ENCODE measurements around the gene P2RX6. TPM values are rescaled to one million over a fixed set of nuclear protein-coding genes. Genes with fewer than 3 reads are reported as not detected.

P2RX6 gene
- total and polyA plus RNA-seq, 2 of the 4 experiments (the other 2 are of a cell fraction) = 0.90 to 1.6 TPM

- H3K4me2 ChIP-seq (ENCODE audit: low read depth, low read length) = no peak overlapping the region
Measured at GRCh38 chr22:20980523-20980922, 34.4 kb upstream of the P2RX6 start.

More at GRCh38 chr22:20980523-20980922, 34.4 kb upstream of the P2RX6 start:
- Histone ChIP-seq H2AK9ac (replicated peaks; ENCODE audit: low read depth, low read length, poor library complexity) (no peak overlapping the region), H3K4me3 (ENCODE audit: insufficient read depth, low read depth, low read length) (no peak overlapping the region), H3K23ac (ENCODE audit: low read depth, low read length) (0 out of 2 replicates have a peak overlapping the region, but pooled peaks have one; percentile 1), H3K27ac (ENCODE audit: insufficient read depth, low read length) (no peak overlapping the region), H3K4ac (ENCODE audit: low read depth, low read length) (no peak overlapping the region), H3K14ac (replicated peaks; ENCODE audit: low read depth, low read length) (no peak overlapping the region), H3K9me3 (ENCODE audit: control insufficient read depth, insufficient read depth, low read length) (peaks cover 10% of the 10 kb centered on the region), H3K79me1 (ENCODE audit: low read depth in 1 of 2, low read length in 2 of 2) (peaks cover 25 to 40% of the 10 kb centered on the region in 2 experiments), H2AFZ (replicated peaks; ENCODE audit: low read length, poor library complexity) (no peak overlapping the region), H2BK5ac (ENCODE audit: low read depth, low read length, poor library complexity, severe bottlenecking) (no peak overlapping the region), H3K9ac (ENCODE audit: low read depth, low read length) (no peak overlapping the region), H3K27me3 (ENCODE audit: control insufficient read depth, insufficient read depth, low read length) (no peaks in the 10 kb centered on the region), H2BK15ac (ENCODE audit: low read depth, low read length) (no peak overlapping the region), H4K91ac (ENCODE audit: insufficient read depth, low read depth, low read length) (no peak overlapping the region), H4K20me1 (ENCODE audit: insufficient read depth, low read length) (no peaks in the 10 kb centered on the region), H3K56ac (ENCODE audit: extremely low read depth, insufficient read depth, low read length) (no peak overlapping the region), H3K36me3 (ENCODE audit: control insufficient read depth, insufficient read depth, low read length) (peaks cover 9% of the 10 kb centered on the region), H4K5ac (ENCODE audit: low read depth, low read length) (no peak overlapping the region), H4K8ac (ENCODE audit: low read depth in 2 of 2, low read length in 2 of 2) (no peak overlapping the region), H3K9me1 (ENCODE audit: insufficient read depth, low read length) (peaks cover 28% of the 10 kb centered on the region), H3K18ac (ENCODE audit: low read depth, low read length) (no peak overlapping the region), H2BK20ac (ENCODE audit: low read depth, low read length) (no peak overlapping the region), H2BK120ac (ENCODE audit: low read depth, low read length) (no peak overlapping the region), H3K4me1 (ENCODE audit: control insufficient read depth, insufficient read depth, low read length) (peaks cover 11% of the 10 kb centered on the region), H2AK5ac (ENCODE audit: low read depth, low read length) (peak overlapping the region; percentile 48; the same call in 1 of the 2 replicates)
- WGBS, 2 experiments (ENCODE audit: extremely low coverage in 2 of 2, insufficient read length in 1 of 2) = 82% methylated on average over 4 of the region's 4 CpGs; no CpG with 5 or more reads in 1 of the 2 experiments
- in situ Hi-C loops (cut with MboI; ENCODE audit: low sequenced_read_pairs) = no loop called here
- no peak for ATAC-seq (ENCODE audit: low read depth)
- ChIA-PET POLR2A (ENCODE audit: unreplicated experiment) (no interaction called here), CTCF (no interaction called here)
- DNase-seq = no peak
- TF ChIP-seq NFE2L2 (IDR thresholded peaks at IDR 0.05; ENCODE audit: low read depth, low read length) (no peak), FOS (IDR thresholded peaks at IDR 0.05; ENCODE audit: low read depth, low read length) (no peak), POLR2A (IDR thresholded peaks at IDR 0.05; ENCODE audit: low read depth, low read length) (no peak), RFX5 (IDR thresholded peaks at IDR 0.05; ENCODE audit: low read depth, low read length) (no peak), MXI1 (IDR thresholded peaks at IDR 0.05; ENCODE audit: borderline replicate concordance, low read depth, low read length) (no peak)
- no TSS peak for BruUV-seq (replicated peaks)
- dilution Hi-C loops (cut with HindIII; ENCODE audit: low sequenced_read_pairs, unreplicated experiment) = no loop called here
- intact Hi-C loops (cut with micrococcal nuclease) = no loop called here
